GM18505 (cell line): ENCODE results near the gene ZBTB7C.

ENCODE experiments used
- ATAC-seq: cut with Tn5 transposase; IDR thresholded peaks from one replicate; pipeline ENCODE4 v1.9.1; 2021; ENCODE audit not compliant: unreplicated experiment
- POLR2A ChIP-seq: IDR thresholded peaks from 4 replicates; pipeline ENCODE4 v1.6.1; 2011; ENCODE audit warnings: borderline replicate concordance; ENCODE audit not compliant: insufficient read depth, insufficient read length; ENCODE audit errors: extremely low read depth

Gene ZBTB7C

GRCh38 chr18:48137374-48138081 lies 271.7 kb downstream of the ZBTB7C start:
- ATAC-seq = no peak
- TF ChIP-seq POLR2A = no peak

GRCh38 chr18:48136827-48137373 lies 272.3 kb downstream of the ZBTB7C start:
- ATAC-seq = no peak
- no peak for TF ChIP-seq POLR2A

GRCh38 chr18:48136051-48136826 lies 272.9 kb downstream of the ZBTB7C start:
- no peak for TF ChIP-seq POLR2A
- ATAC-seq = no peak

- TF ChIP-seq POLR2A = no peak
Measured at GRCh38 chr18:48135436-48135966, 273.7 kb downstream of the ZBTB7C start.

GRCh38 chr18:48134609-48135008 lies 274.6 kb downstream of the ZBTB7C start:
- ATAC-seq = no peak
- TF ChIP-seq POLR2A = no peak

More at GRCh38 chr18:48135436-48135966, 273.7 kb downstream of the ZBTB7C start:
- no peak for ATAC-seq

- no peak for ATAC-seq
- no peak for TF ChIP-seq POLR2A
Measured at GRCh38 chr18:48133671-48134251, 275.4 kb downstream of the ZBTB7C start.

GRCh38 chr18:48132797-48133655 lies 276.2 kb downstream of the ZBTB7C start:
- ATAC-seq = no peak
- TF ChIP-seq POLR2A = no peak

- no peak for ATAC-seq
- TF ChIP-seq POLR2A = no peak
Measured at GRCh38 chr18:48131042-48131441, 278.1 kb downstream of the ZBTB7C start.

- ATAC-seq = no peak
- no peak for TF ChIP-seq POLR2A
Measured at GRCh38 chr18:48129621-48130082, 279.5 kb downstream of the ZBTB7C start.

- no peak for TF ChIP-seq POLR2A
- ATAC-seq = no peak
Measured at GRCh38 chr18:48127606-48128005, 281.6 kb downstream of the ZBTB7C start.

- no peak for ATAC-seq
Measured at GRCh38 chr18:48126240-48126639, 282.9 kb downstream of the ZBTB7C start.

GRCh38 chr18:48125724-48126123 lies 283.5 kb downstream of the ZBTB7C start:
- TF ChIP-seq POLR2A = no peak

More at GRCh38 chr18:48126240-48126639, 282.9 kb downstream of the ZBTB7C start:
- TF ChIP-seq POLR2A = no peak

More at GRCh38 chr18:48125724-48126123, 283.5 kb downstream of the ZBTB7C start:
- ATAC-seq = no peak
